Hematopoietic multipotent progenitor cell treated with erythropoietin and hydrocortisone succinate and interleukin-3 and kit ligand, for 15 days (in vitro differentiated cells): ENCODE data around the gene DHX29.

ENCODE experiments used
- DNase-seq: peaks from one replicate; pipeline ENCODE4 v3.0.0-alpha.2; 2015; ENCODE audit warnings: low spot score

The DHX29 gene

DNA sequence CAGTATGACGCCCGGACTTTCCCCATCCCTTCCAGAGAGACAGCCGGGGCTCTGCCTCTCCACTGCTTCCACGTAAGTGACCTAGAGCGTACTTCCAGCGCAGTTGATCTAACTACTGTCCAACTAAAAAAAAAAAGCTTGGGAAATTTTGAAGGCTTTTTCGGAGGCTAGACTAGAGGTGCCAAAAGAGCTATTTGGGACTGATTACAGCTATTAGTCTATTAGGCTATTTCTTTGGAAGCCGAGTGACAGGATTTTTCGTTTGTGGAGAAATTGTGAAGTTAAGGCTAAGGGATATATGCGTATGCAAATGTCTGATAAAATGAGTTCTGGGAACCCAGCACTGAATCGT lies 75.6 kb downstream of the DHX29 start:
- DNase-seq: no peak

DNA sequence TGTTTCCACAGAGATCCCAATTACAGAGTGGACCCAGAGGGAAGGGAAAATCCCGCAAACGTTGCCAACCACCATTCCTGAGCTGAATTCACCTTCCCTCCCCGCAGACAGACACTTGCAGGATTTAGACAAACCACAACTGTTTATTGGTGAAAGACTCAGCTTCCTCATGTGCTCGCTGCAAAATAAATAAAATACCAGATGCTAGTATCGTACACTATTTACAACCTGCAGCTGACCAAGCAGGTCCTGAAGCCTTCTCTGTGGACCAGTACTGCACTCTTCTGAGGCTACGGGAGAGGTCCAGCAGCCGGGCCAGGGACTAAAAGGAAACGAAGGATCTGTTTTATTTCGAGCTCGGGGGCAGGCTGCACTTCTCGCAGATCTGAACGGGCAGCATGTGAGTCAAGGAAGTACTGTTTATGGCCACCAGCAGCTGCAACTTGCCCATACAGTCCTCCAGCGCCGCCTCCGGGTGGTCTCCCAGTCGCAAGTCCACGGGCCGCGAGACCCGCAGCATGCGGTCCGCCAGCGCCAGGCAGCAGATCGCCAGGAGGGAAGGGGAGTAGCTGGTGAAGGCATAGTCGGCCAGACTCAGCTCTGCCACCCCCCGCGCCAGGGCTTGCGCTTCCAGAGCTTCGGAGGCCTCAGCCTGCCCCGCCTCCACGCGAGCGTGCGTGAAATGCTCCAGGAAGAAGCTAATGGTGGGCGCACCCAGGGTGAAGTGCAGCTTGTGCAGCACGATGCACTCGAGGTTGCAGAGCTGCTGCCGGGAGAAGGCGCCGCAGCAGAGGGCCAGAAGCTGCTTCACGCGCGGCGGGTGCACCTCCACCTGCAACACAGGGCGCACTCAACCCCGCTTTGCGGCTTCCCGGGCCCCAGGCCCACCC lies 76.2 kb downstream of the DHX29 start:
- DNase-seq: no peak

DNA sequence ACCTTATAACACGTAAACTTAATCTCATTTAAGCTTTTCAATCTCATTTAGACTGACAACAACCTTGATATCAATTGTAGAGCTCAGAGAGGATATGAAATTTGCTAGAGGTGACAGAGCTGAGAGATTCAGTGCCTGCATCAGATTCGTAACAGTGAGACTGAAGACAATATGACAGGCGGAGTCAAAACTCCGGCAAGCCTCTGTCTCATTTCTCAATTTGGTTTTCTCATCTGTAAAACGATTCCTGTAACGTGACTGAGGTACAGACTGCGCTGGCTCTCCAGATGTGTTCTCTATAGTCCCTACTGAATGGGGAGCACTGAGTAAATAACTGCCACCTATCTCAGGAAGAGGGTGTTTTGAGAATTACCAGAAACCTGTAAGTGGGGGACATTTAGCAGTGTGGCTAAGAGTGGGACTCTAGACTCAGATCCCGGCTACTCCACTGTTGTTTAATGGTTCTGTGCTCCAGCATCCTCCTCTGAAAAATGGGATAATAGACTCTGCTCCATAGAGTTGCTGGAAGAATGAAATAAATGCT lies 77.3 kb downstream of the DHX29 start:
- DNase-seq: no peak

DNA sequence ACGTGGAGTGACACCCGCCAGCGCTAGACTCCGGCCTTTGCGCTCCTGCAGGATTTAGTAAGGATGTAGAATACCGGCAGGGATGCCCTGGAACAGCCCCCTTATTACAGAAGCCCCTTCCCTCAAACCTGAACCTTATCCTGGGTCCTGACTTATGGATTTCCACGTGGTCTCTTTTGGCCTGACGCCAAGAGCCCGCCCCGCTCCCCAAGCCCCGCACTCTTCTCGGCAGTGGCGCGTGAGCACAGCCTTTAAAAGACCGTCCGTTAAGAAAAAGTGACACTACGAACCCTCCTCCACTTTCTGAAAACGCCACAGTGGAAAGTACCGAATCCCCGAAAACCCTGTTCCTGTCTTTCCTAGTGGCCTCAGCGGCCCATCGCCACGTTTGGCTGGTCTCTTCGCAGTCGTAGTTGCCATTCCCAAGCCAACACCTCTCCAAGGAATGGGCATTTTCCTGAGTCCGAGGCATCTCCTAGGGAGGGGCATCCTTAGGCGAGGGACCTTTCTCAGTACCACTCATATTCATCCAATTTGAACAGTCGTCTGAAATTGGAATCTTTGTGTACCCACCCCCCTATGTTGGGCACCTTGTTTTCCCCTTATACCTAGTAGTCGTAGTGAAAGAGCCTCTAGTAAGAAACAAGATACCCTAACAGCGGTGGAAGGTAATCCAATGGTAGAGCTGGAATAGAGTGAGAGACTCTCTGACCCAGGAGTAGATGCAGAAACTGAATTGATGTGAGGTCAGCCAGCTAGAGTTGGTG lies 79.6 kb downstream of the DHX29 start:
- DNase-seq: no peak

DNA sequence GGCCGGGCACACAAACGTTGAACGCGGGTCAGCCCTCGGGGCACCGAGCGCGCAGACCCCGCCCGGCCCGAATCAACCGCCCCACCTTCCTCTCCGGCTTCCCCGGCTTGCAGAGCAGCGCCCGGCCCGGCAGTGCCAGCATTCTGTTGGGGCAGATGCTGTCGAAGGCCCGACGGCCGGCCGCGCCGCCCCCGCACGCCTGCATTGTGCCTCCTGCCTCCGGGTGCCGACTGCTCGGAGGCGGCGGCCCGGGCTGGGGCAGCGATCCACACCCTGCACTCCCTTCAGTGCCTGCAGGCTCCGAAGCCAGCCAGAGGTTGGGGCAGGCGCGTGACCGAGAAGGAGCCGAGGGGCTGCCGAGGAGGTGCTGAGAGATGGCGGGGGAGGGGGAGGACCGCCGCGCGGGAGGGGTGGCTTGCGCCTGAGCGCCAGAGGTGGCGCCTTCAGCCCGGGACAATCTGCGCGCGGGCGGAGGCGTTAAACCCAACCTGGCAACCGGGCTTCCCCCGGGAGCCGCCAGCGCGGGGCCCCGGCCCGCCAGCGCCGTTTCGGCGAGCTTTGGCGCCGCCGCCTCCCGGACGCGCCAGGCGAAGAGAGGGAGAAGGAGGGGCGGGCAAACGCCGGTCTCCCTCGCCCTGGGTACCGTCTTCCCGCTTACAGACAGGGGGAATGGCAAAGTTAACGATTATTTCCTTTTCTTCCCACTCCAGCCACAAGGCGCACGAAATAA lies 80.4 kb downstream of the DHX29 start, which contains the start of gene MCIDAS:
TSS of gene MCIDAS (minus strand) at position 382 of the 730 bp plus-strand sequence. CDS start at position 205, 177 bp downstream.
- DNase-seq: no peak

DNA sequence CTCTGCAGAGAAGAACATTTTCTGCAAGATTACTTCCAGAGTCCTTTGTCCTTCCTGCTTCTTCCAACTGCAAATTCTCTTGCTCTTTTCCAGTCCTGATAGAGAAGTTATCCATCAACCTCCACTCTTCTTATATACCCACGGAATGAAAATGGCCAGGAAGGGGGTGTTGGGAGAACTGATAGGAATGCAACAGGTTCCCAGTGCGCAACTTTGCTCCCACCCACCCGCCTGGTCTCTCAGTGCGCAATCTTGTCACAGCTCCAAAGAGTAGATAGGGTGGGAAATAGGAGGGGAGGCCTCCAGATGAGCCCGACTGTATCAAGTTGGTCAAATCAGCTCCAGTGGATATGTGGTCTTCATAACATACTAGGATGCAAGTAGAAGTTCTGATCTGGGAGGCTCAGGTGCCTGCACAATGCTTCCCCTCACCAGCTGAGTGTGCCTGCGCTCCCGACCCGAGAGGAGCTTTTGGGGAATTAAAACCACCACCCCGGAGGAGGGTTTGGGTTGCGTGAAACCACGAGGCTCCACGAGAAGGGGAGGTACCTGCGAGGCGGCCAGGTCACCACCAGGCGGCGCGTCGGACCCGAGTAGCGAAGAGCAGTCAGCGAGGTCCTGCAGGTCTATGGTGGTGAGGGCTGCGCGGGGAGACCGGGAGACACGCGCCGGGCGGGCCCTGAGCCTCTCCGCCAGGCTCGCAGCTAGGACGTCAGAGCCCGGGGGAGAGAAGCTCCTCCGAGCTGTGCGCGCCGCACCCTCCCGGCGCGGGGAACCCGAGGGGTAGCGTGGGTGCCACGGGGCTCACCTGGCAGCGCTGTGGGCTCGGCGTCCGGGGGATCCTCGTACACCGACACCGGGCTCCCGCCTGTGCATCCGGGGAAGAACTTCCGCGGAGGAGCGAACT lies 81.2 kb downstream of the DHX29 start:
- DNase-seq: peak; percentile 12

DNA sequence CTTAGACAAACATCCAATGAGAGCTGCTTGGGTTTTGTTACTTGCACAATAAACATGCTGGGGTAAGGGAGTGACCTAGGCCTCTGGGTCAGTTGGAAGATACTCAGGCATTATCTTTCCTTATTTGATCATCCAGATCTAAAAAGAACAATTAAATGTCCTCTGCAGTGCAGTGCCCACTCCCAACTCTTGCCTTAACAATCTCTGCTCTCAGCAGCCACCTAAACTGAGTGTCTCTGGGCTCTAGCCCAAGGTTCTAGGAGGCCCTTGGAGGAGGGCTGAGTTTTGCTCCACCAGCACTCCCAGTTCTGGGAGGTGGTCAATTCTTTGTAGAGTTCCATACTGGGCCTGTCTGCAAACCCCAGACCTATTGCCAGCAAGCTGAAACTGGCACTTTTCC lies 82.1 kb downstream of the DHX29 start:
- DNase-seq: no peak

DNA sequence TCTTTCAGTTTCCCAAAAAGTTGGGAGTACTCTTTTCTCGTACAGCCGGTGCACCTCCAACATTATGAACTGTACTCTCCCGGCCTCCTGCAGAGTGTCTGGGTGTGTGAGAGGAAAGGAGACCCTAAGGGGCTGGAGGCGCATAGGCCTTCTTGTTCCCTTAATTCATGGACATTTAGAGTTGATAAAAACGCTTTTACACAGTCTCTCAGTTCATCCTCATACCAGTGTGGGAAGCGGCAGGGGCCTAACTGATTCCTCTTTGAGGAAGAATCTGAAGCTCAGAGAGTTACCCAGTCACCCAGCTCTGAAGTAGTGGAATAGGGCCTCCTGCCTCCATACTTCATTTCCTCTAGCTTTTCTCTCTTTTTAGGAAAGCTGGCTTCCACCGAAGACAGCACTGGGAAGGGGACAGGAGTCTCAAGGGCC lies 83.7 kb downstream of the DHX29 start:
- no peak for DNase-seq

DNA sequence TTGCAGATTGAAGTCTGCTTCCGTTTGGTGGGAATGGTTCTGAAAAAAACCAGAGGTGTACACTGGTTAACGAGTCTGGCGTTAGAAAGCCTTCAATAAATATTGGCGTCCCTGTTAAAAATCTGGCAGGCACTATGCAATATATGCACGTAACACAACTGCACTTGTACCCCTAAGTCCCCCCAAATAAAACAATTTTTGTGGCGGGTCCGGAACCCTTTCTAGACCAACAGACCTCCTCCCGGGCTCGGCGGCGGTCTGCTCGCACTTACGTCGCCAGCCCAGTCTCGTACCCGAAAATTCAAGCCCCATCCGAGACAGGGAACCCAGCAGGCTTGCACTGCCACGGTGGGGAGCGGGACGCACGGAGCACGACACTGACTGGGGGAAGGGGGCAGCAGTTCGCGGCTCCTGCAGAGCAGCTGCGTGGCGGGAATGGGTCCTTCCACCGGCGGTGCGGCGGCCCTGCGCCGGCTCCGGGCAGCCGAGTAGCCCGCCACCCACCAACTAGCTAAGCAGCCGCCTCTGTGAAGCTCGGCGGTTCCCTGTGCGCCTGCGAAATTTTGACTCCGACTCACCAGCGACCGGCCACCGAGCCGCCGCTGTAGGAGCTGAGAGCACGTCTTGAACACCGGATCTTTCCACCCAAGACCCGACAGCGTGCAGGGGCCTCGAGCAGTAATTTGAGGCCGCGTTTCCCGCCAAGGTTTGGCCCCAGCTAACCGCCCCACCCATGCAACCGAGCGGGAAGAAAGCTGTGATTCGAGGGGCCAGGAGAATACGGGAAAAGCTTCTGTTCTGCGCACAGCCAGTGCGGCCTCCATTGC lies 84.3 kb downstream of the DHX29 start:
- DNase-seq: no peak

DNA sequence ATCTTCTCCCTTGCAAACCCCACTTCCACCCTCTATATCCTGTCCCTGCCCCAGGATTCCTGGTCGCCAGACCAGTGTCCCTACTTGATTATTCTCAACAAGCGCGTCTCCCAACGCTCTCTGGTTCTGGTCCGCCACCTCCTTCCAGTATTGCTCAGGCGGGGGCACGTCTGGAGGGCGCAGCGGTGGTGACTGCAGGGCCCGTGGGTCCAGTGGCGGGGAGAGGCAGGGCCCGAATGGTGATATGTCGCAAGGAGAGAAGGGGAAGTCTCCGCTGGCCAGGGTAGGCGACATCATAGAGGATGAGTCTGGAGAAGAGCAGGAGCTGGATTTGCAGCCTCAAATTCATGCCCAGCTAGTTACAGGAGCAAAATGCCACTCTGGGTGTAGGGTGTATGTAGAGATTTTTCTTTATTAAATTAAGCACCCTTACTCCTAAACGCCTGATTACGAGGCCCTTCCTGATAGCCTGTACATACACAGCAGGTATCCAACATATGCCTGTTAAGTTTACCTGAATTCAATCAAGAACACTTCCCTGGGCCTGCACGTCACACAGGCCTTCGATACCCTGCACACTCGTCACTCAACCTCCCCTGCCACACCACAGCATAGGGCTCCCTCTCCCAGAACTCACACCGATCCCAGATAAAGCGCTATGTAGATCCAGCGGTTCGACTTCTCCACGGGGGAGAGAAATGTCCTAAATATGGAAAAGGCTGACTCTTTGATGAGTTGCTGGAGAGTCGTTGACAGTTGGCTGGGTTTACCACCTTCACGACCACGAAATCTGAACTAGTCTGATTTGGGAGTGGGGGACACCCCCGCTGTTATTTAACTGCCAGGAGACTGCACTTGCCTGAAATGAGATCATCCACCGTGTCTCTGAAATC lies 85.2 kb downstream of the DHX29 start:
- no peak for DNase-seq

DNA sequence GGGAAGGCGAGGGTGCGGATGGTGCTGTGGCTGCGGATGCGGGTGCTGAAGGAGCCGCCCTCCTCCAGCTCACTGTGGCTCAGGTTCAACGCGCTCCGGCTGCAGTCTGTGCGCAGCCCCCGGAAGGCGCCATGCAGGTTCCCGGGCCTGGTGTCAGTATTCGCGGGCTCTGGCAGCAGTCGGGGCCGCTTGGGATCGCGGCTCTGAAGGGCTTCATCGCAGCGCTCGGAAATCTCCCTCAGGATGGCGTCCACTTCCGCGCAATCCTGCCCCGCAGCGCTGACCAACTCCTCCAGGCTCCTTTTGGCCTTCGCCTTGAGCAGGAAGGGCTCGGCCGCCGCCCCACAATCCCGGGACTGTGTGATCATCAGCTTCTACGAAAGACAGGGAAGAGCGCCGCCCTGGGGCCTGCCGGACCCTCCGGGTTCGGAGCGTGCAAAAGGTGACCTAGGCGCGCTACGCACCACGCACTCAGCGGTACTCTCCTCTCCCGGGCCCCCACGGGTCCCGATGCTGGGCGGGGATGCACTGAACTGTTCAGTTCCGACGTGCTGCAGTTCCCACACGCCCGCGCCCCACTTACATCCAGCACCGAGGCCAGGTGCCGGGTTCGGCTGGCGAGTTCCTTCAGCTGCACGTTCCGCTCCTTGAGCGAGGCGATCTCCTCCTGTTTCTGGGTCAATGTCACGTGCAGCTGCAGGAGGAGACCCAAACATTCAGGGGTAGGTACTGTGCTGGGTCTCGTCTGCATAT lies 86.9 kb downstream of the DHX29 start:
- no peak for DNase-seq

DNA sequence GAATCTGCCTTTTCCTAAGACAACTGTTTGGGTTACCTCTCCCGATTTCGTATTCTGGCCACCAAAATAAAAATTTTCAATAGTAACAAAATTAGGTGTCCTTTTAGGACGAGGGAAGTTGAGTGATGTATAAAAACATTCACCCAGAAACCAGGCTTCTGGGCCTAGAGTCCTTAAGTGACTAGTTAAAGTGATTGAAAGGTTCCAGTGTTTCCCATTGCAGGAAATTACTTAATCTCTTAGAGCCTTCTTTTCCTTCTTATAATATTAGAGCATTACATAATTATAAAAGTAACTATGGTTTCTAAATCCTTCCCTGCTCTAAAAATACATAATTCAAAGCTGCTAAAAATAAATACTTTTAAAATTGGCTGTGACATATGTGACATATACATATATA lies 87.7 kb downstream of the DHX29 start:
- no peak for DNase-seq

DNA sequence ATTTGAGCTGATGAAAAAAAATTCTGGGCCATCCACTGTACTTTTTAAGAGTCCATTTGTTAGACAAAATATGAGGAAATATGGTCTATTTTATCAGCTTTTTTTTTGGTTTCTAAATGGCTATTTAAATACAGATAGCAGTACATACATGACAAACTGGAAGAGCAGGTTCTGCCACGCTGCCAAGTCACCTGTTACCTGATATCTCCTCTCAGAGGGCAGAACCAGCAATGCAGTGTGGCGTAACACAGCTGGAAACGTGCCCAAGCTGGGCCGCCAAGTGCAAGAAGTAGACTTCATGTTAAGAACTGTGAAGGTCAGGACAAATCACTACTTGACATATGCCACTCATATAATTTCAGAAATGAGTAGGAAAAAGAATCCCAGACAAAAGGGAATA lies 88.5 kb downstream of the DHX29 start:
- no peak for DNase-seq

DNA sequence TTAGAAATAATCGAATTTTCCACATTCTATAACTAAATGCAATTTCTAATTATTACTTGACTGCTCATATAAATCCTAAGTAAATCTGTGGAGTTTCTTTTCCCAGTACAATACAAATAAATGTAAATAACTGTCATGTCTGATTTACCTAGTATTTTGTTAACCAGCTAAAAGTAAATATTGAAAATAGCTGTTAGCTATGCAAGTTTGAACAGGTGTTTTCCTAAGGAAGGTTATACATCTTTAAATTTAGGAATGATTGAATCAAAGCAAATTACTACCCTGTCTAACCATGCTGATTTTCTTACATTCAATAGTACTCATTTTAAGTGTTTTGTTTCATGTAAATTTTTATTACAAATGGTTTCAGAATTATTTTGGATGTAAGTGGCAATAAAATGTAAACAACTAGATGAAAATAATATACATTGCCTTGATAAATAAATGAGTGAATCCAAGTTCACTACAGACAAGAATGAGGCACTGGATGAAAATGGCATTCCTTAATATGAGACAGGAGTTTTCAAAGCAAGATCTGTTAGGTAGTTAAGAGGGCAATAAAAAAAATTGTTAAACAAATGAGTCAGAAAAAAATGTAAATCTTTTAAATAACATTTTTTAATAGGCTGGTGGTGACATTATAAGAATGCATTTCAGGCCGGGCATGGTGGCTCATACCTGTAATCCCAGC lies 96.2 kb downstream of the DHX29 start:
- DNase-seq: no peak
